ENCODE measurements around the gene TUBD1.
"Not testable (repeated sequence)": the region's sequence is repeated elsewhere in the genome, so short reads cannot be mapped to it uniquely, and the experiment has no call there.

TUBD1 gene

GRCh38 chr17:59844884-59845594 lies 47.7 kb downstream of the TUBD1 start:
- no peak for DNase-seq (ENCODE audit: low read depth)

- no peak for DNase-seq (ENCODE audit: low read depth)
Measured at GRCh38 chr17:59842901-59843652, 49.7 kb downstream of the TUBD1 start.

GRCh38 chr17:59841882-59842263 lies 50.9 kb downstream of the TUBD1 start:
- not testable (repeated sequence) for DNase-seq (ENCODE audit: low read depth)

- not testable (repeated sequence) for DNase-seq (ENCODE audit: low read depth)
Measured at GRCh38 chr17:59841091-59841881, 51.5 kb downstream of the TUBD1 start.

- DNase-seq (ENCODE audit: low read depth): no peak
Measured at GRCh38 chr17:59840329-59841090, 52.2 kb downstream of the TUBD1 start.

- DNase-seq (ENCODE audit: low read depth): no peak
Measured at GRCh38 chr17:59839651-59840328, 53.0 kb downstream of the TUBD1 start.

- no peak for DNase-seq (ENCODE audit: low read depth)
Measured at GRCh38 chr17:59838052-59838916, 54.5 kb downstream of the TUBD1 start.

GRCh38 chr17:59837308-59838051 lies 55.3 kb downstream of the TUBD1 start:
- no peak for DNase-seq (ENCODE audit: low read depth)

GRCh38 chr17:59832883-59833379 lies 59.8 kb downstream of the TUBD1 start:
- DNase-seq (ENCODE audit: low read depth): no peak

- no peak for DNase-seq (ENCODE audit: low read depth)
Measured at GRCh38 chr17:59830846-59831486, 61.8 kb downstream of the TUBD1 start.

- DNase-seq (ENCODE audit: low read depth): no peak
Measured at GRCh38 chr17:59830007-59830630, 62.6 kb downstream of the TUBD1 start.

- no peak for DNase-seq (ENCODE audit: low read depth)
Measured at GRCh38 chr17:59829217-59830006, 63.3 kb downstream of the TUBD1 start.

GRCh38 chr17:59828819-59829216 lies 63.9 kb downstream of the TUBD1 start:
- not testable (repeated sequence) for DNase-seq (ENCODE audit: low read depth)

- no peak for DNase-seq (ENCODE audit: low read depth)
Measured at GRCh38 chr17:59828478-59828760, 64.3 kb downstream of the TUBD1 start.

- no peak for DNase-seq (ENCODE audit: low read depth)
Measured at GRCh38 chr17:59827721-59828477, 64.8 kb downstream of the TUBD1 start.

GRCh38 chr17:59826706-59827453 lies 65.9 kb downstream of the TUBD1 start:
- no peak for DNase-seq (ENCODE audit: low read depth)

Data from stimulated activated CD8-positive, alpha-beta memory T cell treated with anti-CD3 and anti-CD28 coated beads, Interleukin-15, amount 100 ng/mL, for 1 hour (primary cell).